SK-N-SH treated with all-trans-retinoic acid at 6 μM for 48 hours (cell line): ENCODE results near the gene GADD45B.

Experiments
- ATAC-seq: fragments of 200-7000 bp; cut with Tn5 transposase; 3 replicates; pipeline ENCODE4 v1.9.1; 2020; ENCODE audit warnings: mild to moderate bottlenecking, moderate library complexity
- ARNTL ChIP-seq: fragments of 450-650 bp; formaldehyde crosslinking; IDR thresholded peaks from 2 replicates; pipeline ENCODE4 v1.5.0; 2020; ENCODE audit warnings: low read depth, mild to moderate bottlenecking, moderate library complexity, borderline replicate concordance
- BACH2 ChIP-seq: fragments of 250-450 bp; sonication (Bioruptor Pico); IDR thresholded peaks from 2 replicates; pipeline ENCODE4 v1.9.0; 2021; ENCODE audit warnings: mild to moderate bottlenecking, borderline replicate concordance
- CSDC2 ChIP-seq: fragments of 250-450 bp; sonication (Bioruptor Pico); IDR thresholded peaks from 2 replicates; pipeline ENCODE4 v1.5.0; 2020; ENCODE audit warnings: mild to moderate bottlenecking, moderate library complexity
- ESRRG ChIP-seq: fragments of 250-450 bp; sonication (Bioruptor Pico); IDR thresholded peaks from 2 replicates; pipeline ENCODE4 v1.6.1; 2021; ENCODE audit warnings: mild to moderate bottlenecking
- GLIS3 ChIP-seq: fragments of 250-450 bp; sonication (Bioruptor Pico); IDR thresholded peaks from 2 replicates; pipeline ENCODE4 v1.5.0; 2020; ENCODE audit warnings: mild to moderate bottlenecking, moderate library complexity
- ISL1 ChIP-seq: fragments of 250-450 bp; sonication (Bioruptor Pico); IDR thresholded peaks from 2 replicates; pipeline ENCODE4 v2.1.2; 2022; ENCODE audit warnings: mild to moderate bottlenecking, moderate library complexity
- PPARA ChIP-seq: fragments of 250-450 bp; sonication (Bioruptor Pico); IDR thresholded peaks from 2 replicates; pipeline ENCODE4 v1.5.0; 2020; ENCODE audit warnings: mild to moderate bottlenecking, borderline replicate concordance
- RARB ChIP-seq: fragments of 250-450 bp; sonication (Bioruptor Pico); IDR thresholded peaks from 2 replicates; pipeline ENCODE4 v1.8.0; 2021; ENCODE audit warnings: mild to moderate bottlenecking, moderate library complexity
- SNAI2 ChIP-seq: fragments of 250-450 bp; sonication (Bioruptor Pico); IDR thresholded peaks from 2 replicates; pipeline ENCODE4 v1.5.0; 2020; ENCODE audit warnings: mild to moderate bottlenecking, moderate library complexity
- TCF4 ChIP-seq: fragments of 250-450 bp; sonication (Bioruptor Pico); IDR thresholded peaks from 2 replicates; pipeline ENCODE4 v1.8.0; 2021; ENCODE audit warnings: mild to moderate bottlenecking, moderate library complexity, borderline replicate concordance
- TOX ChIP-seq: fragments of 250-450 bp; sonication (Bioruptor Pico); IDR thresholded peaks from 2 replicates; pipeline ENCODE4 v1.8.0; 2021; ENCODE audit warnings: mild to moderate bottlenecking, moderate library complexity, borderline replicate concordance
- ZC3H10 ChIP-seq: fragments of 250-450 bp; sonication (Bioruptor Pico); IDR thresholded peaks from 2 replicates; pipeline ENCODE4 v1.5.1; 2021; ENCODE audit warnings: mild to moderate bottlenecking, moderate library complexity
- ZFP3 ChIP-seq: fragments of 250-450 bp; sonication (Bioruptor Pico); IDR thresholded peaks from 2 replicates; pipeline ENCODE4 v1.5.0; 2020; ENCODE audit warnings: mild to moderate bottlenecking, moderate library complexity
- ZFP30 ChIP-seq: fragments of 450-650 bp; formaldehyde crosslinking; IDR thresholded peaks from 2 replicates; pipeline ENCODE4 v1.5.0; 2022; ENCODE audit warnings: mild to moderate bottlenecking, moderate library complexity
- ZNF565 ChIP-seq: fragments of 450-650 bp; formaldehyde crosslinking; conservative IDR thresholded peaks from 2 replicates; pipeline ENCODE4 v1.5.0; 2020; ENCODE audit warnings: low read depth, mild to moderate bottlenecking, moderate library complexity
- ZNF70 ChIP-seq: fragments of 450-650 bp; formaldehyde crosslinking; IDR thresholded peaks from 2 replicates; pipeline ENCODE4 v1.5.0; 2020; ENCODE audit warnings: mild to moderate bottlenecking, moderate library complexity
- ZNF8 ChIP-seq: fragments of 450-650 bp; formaldehyde crosslinking; IDR thresholded peaks from 2 replicates; pipeline ENCODE4 v1.5.0; 2020; ENCODE audit warnings: mild to moderate bottlenecking, moderate library complexity
- TF ChIP-seq, protein P1 (sequence below): fragments of 250-450 bp; sonication (Bioruptor Pico); IDR thresholded peaks from 2 replicates; pipeline ENCODE4 v1.8.0; 2021; ENCODE audit warnings: low read depth, mild to moderate bottlenecking, moderate library complexity, borderline replicate concordance
- TF ChIP-seq, protein P2 (sequence below): fragments of 250-450 bp; sonication (Bioruptor Pico); IDR thresholded peaks from 2 replicates; pipeline ENCODE4 v1.5.1; 2020; ENCODE audit warnings: low read depth, mild to moderate bottlenecking, moderate library complexity
- TF ChIP-seq, protein P3 (sequence below): fragments of 250-450 bp; sonication (Bioruptor Pico); IDR thresholded peaks from 2 replicates; pipeline ENCODE4 v1.5.1; 2021; ENCODE audit warnings: mild to moderate bottlenecking, moderate library complexity
- TF ChIP-seq, protein P4 (sequence below): fragments of 250-450 bp; sonication (Bioruptor Pico); IDR thresholded peaks from 2 replicates; pipeline ENCODE4 v1.8.0; 2020; ENCODE audit warnings: mild to moderate bottlenecking, moderate library complexity, borderline replicate concordance
- TF ChIP-seq, protein P5 (sequence below): fragments of 250-450 bp; sonication (Bioruptor Pico); IDR thresholded peaks from 2 replicates; pipeline ENCODE4 v1.5.0; 2020; ENCODE audit warnings: mild to moderate bottlenecking, moderate library complexity

GADD45B gene

DNA sequence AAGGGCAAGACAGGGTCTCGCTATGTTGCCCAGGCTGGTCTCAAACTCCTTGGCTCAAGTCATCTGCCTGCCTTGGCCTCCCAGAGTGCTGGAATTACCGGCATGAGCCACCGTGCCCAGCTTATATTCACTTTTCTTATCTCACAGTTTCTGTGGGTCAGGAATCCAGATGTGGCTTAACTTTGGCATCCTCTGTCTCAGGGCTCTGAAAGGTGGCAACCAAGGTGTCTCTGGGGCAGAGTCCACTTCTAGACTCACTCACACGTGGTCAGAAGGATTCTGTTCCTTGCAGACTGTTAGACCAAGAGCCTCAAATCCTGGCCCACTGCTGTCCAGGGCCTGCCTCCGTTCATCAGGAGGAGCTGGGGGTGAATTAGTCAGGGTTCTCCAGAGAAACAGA, 11.5 kb upstream of the GADD45B start:
- no peak for ATAC-seq
- TF ChIP-seq ZFP3 (CRISPR knock-in tag), result no peak
- TF ChIP-seq PPARA (CRISPR knock-in tag), result no peak
- TF ChIP-seq GLIS3 (CRISPR knock-in tag), result no peak
- TF ChIP-seq RARB (CRISPR knock-in tag), result no peak
- TF ChIP-seq, protein P1, sequence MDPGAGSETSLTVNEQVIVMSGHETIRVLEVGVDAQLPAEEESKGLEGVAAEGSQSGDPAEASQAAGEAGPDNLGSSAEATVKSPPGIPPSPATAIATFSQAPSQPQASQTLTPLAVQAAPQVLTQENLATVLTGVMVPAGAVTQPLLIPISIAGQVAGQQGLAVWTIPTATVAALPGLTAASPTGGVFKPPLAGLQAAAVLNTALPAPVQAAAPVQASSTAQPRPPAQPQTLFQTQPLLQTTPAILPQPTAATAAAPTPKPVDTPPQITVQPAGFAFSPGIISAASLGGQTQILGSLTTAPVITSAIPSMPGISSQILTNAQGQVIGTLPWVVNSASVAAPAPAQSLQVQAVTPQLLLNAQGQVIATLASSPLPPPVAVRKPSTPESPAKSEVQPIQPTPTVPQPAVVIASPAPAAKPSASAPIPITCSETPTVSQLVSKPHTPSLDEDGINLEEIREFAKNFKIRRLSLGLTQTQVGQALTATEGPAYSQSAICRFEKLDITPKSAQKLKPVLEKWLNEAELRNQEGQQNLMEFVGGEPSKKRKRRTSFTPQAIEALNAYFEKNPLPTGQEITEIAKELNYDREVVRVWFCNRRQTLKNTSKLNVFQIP (CRISPR knock-in tag), result no peak
- no peak for TF ChIP-seq ZC3H10
- no peak for TF ChIP-seq ESRRG (CRISPR knock-in tag)
- no peak for TF ChIP-seq BACH2 (CRISPR knock-in tag)
- TF ChIP-seq, protein P2, sequence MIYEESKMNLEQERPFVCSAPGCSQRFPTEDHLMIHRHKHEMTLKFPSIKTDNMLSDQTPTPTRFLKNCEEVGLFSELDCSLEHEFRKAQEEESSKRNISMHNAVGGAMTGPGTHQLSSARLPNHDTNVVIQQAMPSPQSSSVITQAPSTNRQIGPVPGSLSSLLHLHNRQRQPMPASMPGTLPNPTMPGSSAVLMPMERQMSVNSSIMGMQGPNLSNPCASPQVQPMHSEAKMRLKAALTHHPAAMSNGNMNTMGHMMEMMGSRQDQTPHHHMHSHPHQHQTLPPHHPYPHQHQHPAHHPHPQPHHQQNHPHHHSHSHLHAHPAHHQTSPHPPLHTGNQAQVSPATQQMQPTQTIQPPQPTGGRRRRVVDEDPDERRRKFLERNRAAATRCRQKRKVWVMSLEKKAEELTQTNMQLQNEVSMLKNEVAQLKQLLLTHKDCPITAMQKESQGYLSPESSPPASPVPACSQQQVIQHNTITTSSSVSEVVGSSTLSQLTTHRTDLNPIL (CRISPR knock-in tag), result no peak
- no peak for TF ChIP-seq ARNTL
- TF ChIP-seq, protein P3, sequence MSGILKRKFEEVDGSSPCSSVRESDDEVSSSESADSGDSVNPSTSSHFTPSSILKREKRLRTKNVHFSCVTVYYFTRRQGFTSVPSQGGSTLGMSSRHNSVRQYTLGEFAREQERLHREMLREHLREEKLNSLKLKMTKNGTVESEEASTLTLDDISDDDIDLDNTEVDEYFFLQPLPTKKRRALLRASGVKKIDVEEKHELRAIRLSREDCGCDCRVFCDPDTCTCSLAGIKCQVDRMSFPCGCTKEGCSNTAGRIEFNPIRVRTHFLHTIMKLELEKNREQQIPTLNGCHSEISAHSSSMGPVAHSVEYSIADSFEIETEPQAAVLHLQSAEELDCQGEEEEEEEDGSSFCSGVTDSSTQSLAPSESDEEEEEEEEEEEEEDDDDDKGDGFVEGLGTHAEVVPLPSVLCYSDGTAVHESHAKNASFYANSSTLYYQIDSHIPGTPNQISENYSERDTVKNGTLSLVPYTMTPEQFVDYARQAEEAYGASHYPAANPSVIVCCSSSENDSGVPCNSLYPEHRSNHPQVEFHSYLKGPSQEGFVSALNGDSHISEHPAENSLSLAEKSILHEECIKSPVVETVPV (CRISPR knock-in tag), result no peak
- no peak for TF ChIP-seq ZNF565 (CRISPR knock-in tag)
- no peak for TF ChIP-seq ISL1
- TF ChIP-seq TCF4 (CRISPR knock-in tag), result no peak
- no peak for TF ChIP-seq TOX (CRISPR knock-in tag)

DNA sequence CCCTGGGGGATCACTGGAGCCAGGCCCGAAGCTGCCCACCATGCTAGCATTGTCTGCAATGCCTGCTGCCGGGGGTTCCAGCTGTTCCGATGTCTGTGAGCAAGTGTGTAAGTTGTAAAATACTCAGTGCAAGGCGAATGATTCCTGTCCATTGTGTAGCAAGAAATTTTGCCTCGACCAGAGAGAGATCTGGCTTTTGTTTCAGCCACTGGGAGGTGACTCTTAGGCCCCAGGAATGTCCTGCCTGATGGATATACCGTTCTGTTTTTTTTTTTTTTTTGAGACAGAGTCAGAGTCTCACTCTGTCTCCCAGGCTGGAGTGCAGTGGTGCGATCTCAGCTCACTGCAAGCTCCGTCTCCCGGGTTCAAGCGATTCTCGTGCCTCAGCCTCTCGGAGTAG, 7.3 kb upstream of the GADD45B start:
- ATAC-seq, result peak; percentile 44
- TF ChIP-seq ZFP3 (CRISPR knock-in tag) (no peak), ZFP30 (no peak), ISL1 (no peak), ZNF70 (CRISPR knock-in tag) (no peak), ZNF565 (CRISPR knock-in tag) (no peak), ZNF8 (CRISPR knock-in tag) (no peak), TOX (CRISPR knock-in tag) (no peak), SNAI2 (CRISPR knock-in tag) (no peak), GLIS3 (CRISPR knock-in tag) (no peak), PPARA (CRISPR knock-in tag) (no peak), ARNTL (no peak), BACH2 (CRISPR knock-in tag) (no peak), ESRRG (CRISPR knock-in tag) (no peak), RARB (CRISPR knock-in tag) (no peak), ZC3H10 (no peak), CSDC2 (no peak)
- TF ChIP-seq, protein P2 (CRISPR knock-in tag), result no peak
- TF ChIP-seq, protein P4, sequence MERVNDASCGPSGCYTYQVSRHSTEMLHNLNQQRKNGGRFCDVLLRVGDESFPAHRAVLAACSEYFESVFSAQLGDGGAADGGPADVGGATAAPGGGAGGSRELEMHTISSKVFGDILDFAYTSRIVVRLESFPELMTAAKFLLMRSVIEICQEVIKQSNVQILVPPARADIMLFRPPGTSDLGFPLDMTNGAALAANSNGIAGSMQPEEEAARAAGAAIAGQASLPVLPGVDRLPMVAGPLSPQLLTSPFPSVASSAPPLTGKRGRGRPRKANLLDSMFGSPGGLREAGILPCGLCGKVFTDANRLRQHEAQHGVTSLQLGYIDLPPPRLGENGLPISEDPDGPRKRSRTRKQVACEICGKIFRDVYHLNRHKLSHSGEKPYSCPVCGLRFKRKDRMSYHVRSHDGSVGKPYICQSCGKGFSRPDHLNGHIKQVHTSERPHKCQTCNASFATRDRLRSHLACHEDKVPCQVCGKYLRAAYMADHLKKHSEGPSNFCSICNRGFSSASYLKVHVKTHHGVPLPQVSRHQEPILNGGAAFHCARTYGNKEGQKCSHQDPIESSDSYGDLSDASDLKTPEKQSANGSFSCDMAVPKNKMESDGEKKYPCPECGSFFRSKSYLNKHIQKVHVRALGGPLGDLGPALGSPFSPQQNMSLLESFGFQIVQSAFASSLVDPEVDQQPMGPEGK (CRISPR knock-in tag), result no peak
- TF ChIP-seq, protein P3 (CRISPR knock-in tag), result no peak
- TF ChIP-seq, protein P5, sequence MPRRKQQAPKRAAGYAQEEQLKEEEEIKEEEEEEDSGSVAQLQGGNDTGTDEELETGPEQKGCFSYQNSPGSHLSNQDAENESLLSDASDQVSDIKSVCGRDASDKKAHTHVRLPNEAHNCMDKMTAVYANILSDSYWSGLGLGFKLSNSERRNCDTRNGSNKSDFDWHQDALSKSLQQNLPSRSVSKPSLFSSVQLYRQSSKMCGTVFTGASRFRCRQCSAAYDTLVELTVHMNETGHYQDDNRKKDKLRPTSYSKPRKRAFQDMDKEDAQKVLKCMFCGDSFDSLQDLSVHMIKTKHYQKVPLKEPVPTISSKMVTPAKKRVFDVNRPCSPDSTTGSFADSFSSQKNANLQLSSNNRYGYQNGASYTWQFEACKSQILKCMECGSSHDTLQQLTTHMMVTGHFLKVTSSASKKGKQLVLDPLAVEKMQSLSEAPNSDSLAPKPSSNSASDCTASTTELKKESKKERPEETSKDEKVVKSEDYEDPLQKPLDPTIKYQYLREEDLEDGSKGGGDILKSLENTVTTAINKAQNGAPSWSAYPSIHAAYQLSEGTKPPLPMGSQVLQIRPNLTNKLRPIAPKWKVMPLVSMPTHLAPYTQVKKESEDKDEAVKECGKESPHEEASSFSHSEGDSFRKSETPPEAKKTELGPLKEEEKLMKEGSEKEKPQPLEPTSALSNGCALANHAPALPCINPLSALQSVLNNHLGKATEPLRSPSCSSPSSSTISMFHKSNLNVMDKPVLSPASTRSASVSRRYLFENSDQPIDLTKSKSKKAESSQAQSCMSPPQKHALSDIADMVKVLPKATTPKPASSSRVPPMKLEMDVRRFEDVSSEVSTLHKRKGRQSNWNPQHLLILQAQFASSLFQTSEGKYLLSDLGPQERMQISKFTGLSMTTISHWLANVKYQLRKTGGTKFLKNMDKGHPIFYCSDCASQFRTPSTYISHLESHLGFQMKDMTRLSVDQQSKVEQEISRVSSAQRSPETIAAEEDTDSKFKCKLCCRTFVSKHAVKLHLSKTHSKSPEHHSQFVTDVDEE (CRISPR knock-in tag), result no peak
